ENCODE measurements around the gene SLC39A6. TPM values are rescaled to one million over a fixed set of nuclear protein-coding genes. Genes with fewer than 3 reads are reported as not detected.
A peak's percentile ranks its signal among the peaks of the same experiment; 100 is the strongest.

The SLC39A6 gene
- total and polyA plus RNA-seq, 12 donors = 4.3 to 79.1 (median 39.2) TPM

DNA sequence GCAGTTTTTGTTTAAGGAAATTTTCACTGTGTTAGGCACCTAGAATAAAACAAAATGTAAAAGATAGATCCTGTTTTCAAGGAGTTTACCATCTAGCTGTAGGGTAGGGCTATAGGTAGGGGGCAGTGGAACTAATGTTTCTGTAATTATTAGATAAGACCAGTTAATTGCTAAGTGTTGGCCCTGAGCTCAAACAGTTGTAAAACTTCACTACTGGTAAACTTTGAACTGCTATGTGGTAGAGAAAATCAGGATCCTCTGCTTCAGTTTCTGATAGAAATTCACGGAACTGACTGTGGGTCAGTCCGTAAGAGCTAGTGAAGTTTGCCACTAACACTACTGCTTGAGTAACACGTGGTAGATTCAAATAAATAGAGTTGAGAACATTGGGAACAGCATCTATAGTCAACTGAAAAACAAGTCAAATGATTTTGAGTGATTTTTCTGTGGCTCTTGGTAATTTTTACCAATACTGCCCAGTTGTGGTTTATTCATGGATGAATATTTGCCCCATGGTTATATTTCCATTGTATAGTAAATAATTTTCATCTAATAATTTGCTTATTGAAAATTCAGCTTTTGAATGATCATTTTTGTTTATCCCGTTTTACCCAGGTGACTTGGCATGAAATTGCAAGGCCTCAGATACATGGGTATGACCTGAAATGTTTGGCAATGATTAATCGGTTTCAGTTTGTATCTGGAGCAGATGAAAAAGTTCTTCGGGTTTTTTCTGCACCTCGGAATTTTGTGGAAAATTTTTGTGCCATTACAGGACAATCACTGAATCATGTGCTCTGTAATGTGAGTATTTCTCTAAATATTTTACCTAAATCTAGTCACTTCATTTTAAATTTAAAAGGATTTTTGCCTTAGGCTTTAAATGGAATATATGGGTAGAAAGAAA, 27.0 kb upstream of the SLC39A6 start:
- Histone ChIP-seq H3K36me3 (replicated peaks in 1 of 2) (peaks cover 0 to 75% of the 10 kb centered on the region in 2 donors), H3K27me3 (no peaks in the 10 kb centered on the region), H3K4me1 (replicated peaks in 1 of 2) (peaks cover 0 to 3% of the 10 kb centered on the region in 2 donors), H3K27ac (no peak overlapping the region), H3K4me3 (no peak overlapping the region), H3K9me3 (replicated peaks in 1 of 3) (no peaks in the 10 kb centered on the region)
- no peak for DNase-seq
- intact Hi-C loops (cut with DNase I) = no loop called here
- no peak for TF ChIP-seq POLR2A (IDR thresholded peaks at IDR 0.05)
- TF ChIP-seq, protein P1, sequence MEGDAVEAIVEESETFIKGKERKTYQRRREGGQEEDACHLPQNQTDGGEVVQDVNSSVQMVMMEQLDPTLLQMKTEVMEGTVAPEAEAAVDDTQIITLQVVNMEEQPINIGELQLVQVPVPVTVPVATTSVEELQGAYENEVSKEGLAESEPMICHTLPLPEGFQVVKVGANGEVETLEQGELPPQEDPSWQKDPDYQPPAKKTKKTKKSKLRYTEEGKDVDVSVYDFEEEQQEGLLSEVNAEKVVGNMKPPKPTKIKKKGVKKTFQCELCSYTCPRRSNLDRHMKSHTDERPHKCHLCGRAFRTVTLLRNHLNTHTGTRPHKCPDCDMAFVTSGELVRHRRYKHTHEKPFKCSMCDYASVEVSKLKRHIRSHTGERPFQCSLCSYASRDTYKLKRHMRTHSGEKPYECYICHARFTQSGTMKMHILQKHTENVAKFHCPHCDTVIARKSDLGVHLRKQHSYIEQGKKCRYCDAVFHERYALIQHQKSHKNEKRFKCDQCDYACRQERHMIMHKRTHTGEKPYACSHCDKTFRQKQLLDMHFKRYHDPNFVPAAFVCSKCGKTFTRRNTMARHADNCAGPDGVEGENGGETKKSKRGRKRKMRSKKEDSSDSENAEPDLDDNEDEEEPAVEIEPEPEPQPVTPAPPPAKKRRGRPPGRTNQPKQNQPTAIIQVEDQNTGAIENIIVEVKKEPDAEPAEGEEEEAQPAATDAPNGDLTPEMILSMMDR (IDR thresholded peaks at IDR 0.05) = no peak
- 90 to 96% (median 95%) methylated on average over 7 of the region's 7 CpGs for WGBS, 4 donors

DNA sequence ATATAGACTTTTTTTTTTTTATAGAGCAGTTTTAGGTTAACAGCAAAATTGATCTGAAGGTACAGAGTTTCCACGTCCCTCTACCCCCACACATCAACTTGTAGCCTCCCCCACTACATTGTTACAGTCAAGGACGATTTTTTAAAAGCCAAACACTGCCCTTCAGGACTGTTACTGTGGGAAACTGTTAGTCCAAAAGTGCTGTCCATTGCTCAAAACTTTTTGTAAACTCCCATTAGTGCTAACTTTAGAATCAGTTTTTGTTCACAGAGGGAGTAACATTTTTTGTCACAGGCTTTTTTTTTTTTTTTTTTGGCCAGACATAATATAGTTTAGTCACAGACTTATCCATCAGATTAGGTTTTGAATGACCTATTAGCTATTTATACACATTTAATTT, 24.6 kb upstream of the SLC39A6 start:
- intact Hi-C loops (cut with DNase I) = no loop called here
- Histone ChIP-seq H3K27me3 (no peaks in the 10 kb centered on the region), H3K27ac (no peak overlapping the region), H3K36me3 (replicated peaks in 1 of 2) (peaks cover 0 to 62% of the 10 kb centered on the region in 2 donors), H3K9me3 (replicated peaks in 1 of 3) (no peaks in the 10 kb centered on the region), H3K4me1 (replicated peaks in 1 of 2) (peaks cover 0 to 3% of the 10 kb centered on the region in 2 donors), H3K4me3 (no peak overlapping the region)
- no peak for TF ChIP-seq POLR2A (IDR thresholded peaks at IDR 0.05)
- TF ChIP-seq, protein P1 (IDR thresholded peaks at IDR 0.05) = no peak
- DNase-seq = no peak
- 40 to 67% (median 51%) methylated on average over 2 of the region's 2 CpGs for WGBS, 4 donors

DNA sequence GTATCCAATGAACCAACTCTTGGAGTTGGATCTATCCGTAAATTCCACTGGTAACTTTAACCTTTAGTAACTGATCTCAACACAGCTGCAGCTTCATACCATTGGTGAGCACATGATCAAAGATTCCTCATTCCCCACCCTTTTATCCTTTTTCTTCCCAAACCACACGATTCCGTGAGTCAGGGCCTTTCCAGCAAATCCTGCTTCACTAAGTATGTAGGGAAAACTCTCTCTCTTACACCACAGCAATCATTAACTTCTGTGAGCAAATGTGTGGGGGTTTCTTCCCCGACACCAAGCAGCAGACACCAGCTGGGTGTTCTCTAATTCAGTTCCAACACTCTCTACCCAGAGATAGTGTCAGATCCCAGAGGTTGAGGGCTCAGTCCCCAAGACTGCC, 24.1 kb upstream of the SLC39A6 start:
- no peak for TF ChIP-seq POLR2A (IDR thresholded peaks at IDR 0.05)
- TF ChIP-seq, protein P1 (IDR thresholded peaks at IDR 0.05) = no peak
- no peak for DNase-seq
- Histone ChIP-seq H3K4me1 (replicated peaks in 1 of 2) (peaks cover 0 to 3% of the 10 kb centered on the region in 2 donors), H3K27ac (peak overlapping the region in 3 of 5 donors; percentile 1 to 73 (median 18)), H3K4me3 (no peak overlapping the region), H3K27me3 (no peaks in the 10 kb centered on the region), H3K9me3 (replicated peaks in 1 of 3) (no peaks in the 10 kb centered on the region), H3K36me3 (replicated peaks in 1 of 2) (peaks cover 0 to 65% of the 10 kb centered on the region in 2 donors)
- WGBS, 4 donors = 73 to 82% (median 78%) methylated on average over 4 of the region's 4 CpGs
- intact Hi-C loops (cut with DNase I) = no loop called here

DNA sequence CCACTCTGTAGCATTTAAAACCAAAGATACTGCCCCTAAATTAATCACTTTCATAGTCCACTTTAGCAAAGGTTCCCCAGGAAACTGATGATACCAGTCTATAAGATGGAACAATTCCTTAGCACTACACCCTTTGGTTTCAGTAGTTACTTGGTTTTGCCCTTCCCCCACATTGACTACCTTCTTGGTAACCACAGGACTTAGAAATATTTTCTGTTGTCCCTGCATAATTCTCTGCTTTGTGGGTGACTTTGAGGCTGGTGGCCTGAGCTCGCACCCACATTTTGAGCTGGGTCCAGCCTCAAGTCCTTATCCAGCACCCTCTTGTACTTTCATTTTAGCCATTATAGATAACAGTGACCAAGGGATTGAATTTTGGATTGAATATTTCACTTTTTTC, 23.6 kb upstream of the SLC39A6 start:
- WGBS, 4 donors = 92 to 100% (median 97%) methylated on average over 1 of the region's 1 CpG
- TF ChIP-seq POLR2A (IDR thresholded peaks at IDR 0.05) = no peak
- TF ChIP-seq, protein P1 (IDR thresholded peaks at IDR 0.05) = no peak
- intact Hi-C loops (cut with DNase I) = no loop called here
- peaks cover 0 to 68% of the 10 kb centered on the region in 2 donors for H3K36me3 ChIP-seq (replicated peaks in 1 of 2)
- H3K27me3 ChIP-seq = no peaks in the 10 kb centered on the region
- no peak overlapping the region for H3K4me3 ChIP-seq
- peak overlapping the region in 2 of 5 donors; percentile 18 to 20 for H3K27ac ChIP-seq
- H3K4me1 ChIP-seq (replicated peaks in 1 of 2) = peaks cover 0 to 3% of the 10 kb centered on the region in 2 donors
- H3K9me3 ChIP-seq (replicated peaks in 1 of 3) = no peaks in the 10 kb centered on the region
- DNase-seq = no peak

Measured in adrenal gland (tissue), 12 donors.